Lower lobe of right lung (tissue), 2 donors: ENCODE results near the gene LRFN2. TPM values are rescaled to one million over a fixed set of nuclear protein-coding genes. Genes with fewer than 3 reads are reported as not detected.

Experiments used
- ATAC-seq, 2 donors: fragments of 200-7000 bp; cut with Tn5 transposase; one replicate each; pipeline ENCODE4 v1.9.1; 2020 to 2022; ENCODE audit warnings: mild to moderate bottlenecking in 2 of 2, moderate library complexity in 2 of 2
- DNase-seq: peaks from one replicate; pipeline ENCODE4 v3.0.0-alpha.2; 2020
- H3K27ac ChIP-seq: fragments of 200-600 bp; one replicate; pipeline ENCODE4 v1.8.0; 2022
- H3K27me3 ChIP-seq: fragments of 200-600 bp; one replicate; pipeline ENCODE4 v1.8.0; 2022; ENCODE audit warnings: low read depth
- H3K36me3 ChIP-seq: fragments of 200-600 bp; one replicate; pipeline ENCODE4 v1.8.0; 2022; ENCODE audit warnings: mild to moderate bottlenecking
- H3K4me1 ChIP-seq: fragments of 200-600 bp; one replicate; pipeline ENCODE4 v1.8.0; 2022
- H3K4me3 ChIP-seq: fragments of 200-600 bp; one replicate; pipeline ENCODE4 v1.8.0; 2022; ENCODE audit warnings: mild to moderate bottlenecking
- H3K9me3 ChIP-seq: fragments of 200-600 bp; one replicate; pipeline ENCODE4 v1.8.0; 2022
- intact Hi-C: fragments of 100-400 bp; cut with DNase I; formaldehyde crosslinking; loops from one replicate; pipeline ENCODE4 v1.11.0; 2022
- total RNA-seq: library from RNA; stranded (reverse); fragmentation: NEBNext Ultra II Directional; extraction: Animal tissue kit (Norgen Biotek cat#: 25700); gene quantifications from one replicate; pipeline ENCODE4 v1.2.1, GENCODE V29; 2021
- TF ChIP-seq, protein P1 (sequence below): fragments of 200-600 bp; IDR thresholded peaks from one replicate; pipeline ENCODE4 v1.8.0; 2022; ENCODE audit warnings: antibody characterized with exemption, mild to moderate bottlenecking
- donor health status: DM: no; HTN: yes; CAD: no; lungs with severe emphysema.

LRFN2 gene
- total RNA-seq, 1 donor from 2014 or later, result not detected

DNA sequence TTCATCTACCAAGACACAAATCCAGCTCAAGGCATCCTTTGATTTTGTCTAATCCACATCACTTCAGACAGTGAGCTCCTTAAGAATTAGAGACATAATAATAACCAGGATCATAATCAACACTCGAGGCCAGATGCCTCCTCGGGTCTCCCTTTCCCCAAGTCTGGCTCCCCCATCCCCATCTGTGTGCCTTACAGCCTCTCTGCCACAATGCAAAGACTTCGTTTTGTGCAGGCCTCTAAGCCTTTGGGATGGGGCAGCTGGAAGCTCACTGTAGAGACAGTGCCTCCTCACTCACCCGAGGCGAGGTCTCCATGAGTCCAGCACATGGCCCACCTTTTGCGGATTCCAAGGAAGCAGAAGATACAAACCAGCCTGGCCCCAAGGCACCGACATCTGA, 30.3 kb downstream of the LRFN2 start:
- Histone ChIP-seq H3K36me3 (no peaks in the 10 kb centered on the region), H3K27ac (no peak overlapping the region), H3K9me3 (no peaks in the 10 kb centered on the region), H3K27me3 (no peaks in the 10 kb centered on the region), H3K4me1 (no peaks in the 10 kb centered on the region), H3K4me3 (no peak overlapping the region)
- no peak for ATAC-seq
- TF ChIP-seq, protein P1, sequence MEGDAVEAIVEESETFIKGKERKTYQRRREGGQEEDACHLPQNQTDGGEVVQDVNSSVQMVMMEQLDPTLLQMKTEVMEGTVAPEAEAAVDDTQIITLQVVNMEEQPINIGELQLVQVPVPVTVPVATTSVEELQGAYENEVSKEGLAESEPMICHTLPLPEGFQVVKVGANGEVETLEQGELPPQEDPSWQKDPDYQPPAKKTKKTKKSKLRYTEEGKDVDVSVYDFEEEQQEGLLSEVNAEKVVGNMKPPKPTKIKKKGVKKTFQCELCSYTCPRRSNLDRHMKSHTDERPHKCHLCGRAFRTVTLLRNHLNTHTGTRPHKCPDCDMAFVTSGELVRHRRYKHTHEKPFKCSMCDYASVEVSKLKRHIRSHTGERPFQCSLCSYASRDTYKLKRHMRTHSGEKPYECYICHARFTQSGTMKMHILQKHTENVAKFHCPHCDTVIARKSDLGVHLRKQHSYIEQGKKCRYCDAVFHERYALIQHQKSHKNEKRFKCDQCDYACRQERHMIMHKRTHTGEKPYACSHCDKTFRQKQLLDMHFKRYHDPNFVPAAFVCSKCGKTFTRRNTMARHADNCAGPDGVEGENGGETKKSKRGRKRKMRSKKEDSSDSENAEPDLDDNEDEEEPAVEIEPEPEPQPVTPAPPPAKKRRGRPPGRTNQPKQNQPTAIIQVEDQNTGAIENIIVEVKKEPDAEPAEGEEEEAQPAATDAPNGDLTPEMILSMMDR, result no peak
- intact Hi-C loops, result no loop called here
- no peak for DNase-seq

DNA sequence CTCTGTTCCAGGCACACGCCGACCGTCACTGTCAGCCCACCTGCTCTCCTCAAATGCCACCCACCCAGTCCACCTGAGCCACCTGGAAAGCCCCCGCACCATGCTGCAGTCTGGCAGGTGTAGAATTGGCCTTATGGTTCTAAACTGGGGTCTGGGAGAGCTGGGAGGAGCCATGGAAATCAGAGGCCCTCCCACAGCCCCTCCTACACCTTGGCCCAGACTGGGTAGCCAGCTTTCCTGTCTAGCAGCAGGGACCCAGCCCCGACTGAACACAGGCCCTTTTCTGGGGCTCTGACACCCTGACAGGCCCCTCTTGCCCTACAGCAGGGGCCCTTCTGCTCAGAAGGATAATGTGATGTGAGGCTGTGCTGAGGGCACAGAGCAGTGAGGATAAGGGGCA, 31.1 kb downstream of the LRFN2 start:
- no peaks in the 10 kb centered on the region for H3K27me3 ChIP-seq
- no peak overlapping the region for H3K4me3 ChIP-seq
- ATAC-seq (no peak), DNase-seq (no peak)
- H3K9me3 ChIP-seq, result no peaks in the 10 kb centered on the region
- TF ChIP-seq, protein P1, result no peak
- H3K4me1 ChIP-seq, result no peaks in the 10 kb centered on the region
- H3K36me3 ChIP-seq, result no peaks in the 10 kb centered on the region
- intact Hi-C loops, result no loop called here
- H3K27ac ChIP-seq, result no peak overlapping the region

DNA sequence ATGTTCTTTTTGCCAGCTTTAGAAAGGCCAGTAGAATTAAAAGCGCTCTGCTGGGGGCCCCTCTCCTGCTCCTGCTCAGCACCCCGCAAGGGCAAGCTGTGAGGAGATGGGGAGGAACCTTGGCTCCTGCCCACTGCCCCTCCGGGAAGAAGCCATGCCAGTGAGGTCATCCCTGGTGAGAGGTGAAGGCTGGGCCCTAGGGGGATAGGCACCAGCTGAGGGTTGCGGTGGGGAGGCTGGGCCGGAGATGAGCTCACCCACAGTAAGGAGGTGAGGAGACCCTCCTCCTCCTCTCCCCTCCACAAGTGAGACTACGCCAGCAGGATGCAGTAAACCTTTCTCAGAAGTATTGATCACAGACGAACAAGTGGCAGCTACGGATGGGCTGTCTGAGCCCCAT, 32.1 kb downstream of the LRFN2 start:
- Histone ChIP-seq H3K9me3 (no peaks in the 10 kb centered on the region), H3K4me3 (no peak overlapping the region), H3K27me3 (no peaks in the 10 kb centered on the region), H3K36me3 (no peaks in the 10 kb centered on the region), H3K27ac (no peak overlapping the region), H3K4me1 (no peaks in the 10 kb centered on the region)
- DNase-seq, result no peak
- ATAC-seq, result no peak
- intact Hi-C loops, result no loop called here
- TF ChIP-seq, protein P1, result no peak

DNA sequence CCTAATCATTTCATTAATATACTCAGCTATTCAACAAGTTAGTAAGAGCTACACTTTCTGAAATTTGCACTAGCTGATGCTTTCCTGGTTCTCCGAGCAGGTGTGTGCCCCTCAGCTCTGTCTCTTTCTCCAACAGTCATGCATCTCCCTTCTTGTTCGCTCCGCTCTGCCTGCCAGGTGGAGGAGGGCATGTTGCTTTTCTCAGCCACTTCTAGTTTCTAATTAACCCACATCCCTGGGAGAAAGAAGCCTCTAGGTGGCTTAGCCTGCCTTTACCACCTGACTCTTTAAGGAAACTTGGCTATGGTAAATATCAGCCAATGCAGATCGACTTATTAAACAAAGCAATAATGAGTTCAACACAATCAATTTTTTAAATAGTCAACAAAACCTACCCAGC, 34.2 kb downstream of the LRFN2 start:
- Histone ChIP-seq H3K4me1 (no peaks in the 10 kb centered on the region), H3K27ac (no peak overlapping the region), H3K4me3 (no peak overlapping the region), H3K36me3 (no peaks in the 10 kb centered on the region), H3K9me3 (no peaks in the 10 kb centered on the region), H3K27me3 (no peaks in the 10 kb centered on the region)
- TF ChIP-seq, protein P1, result no peak
- DNase-seq (no peak), ATAC-seq (no peak)
- intact Hi-C loops, result no loop called here

DNA sequence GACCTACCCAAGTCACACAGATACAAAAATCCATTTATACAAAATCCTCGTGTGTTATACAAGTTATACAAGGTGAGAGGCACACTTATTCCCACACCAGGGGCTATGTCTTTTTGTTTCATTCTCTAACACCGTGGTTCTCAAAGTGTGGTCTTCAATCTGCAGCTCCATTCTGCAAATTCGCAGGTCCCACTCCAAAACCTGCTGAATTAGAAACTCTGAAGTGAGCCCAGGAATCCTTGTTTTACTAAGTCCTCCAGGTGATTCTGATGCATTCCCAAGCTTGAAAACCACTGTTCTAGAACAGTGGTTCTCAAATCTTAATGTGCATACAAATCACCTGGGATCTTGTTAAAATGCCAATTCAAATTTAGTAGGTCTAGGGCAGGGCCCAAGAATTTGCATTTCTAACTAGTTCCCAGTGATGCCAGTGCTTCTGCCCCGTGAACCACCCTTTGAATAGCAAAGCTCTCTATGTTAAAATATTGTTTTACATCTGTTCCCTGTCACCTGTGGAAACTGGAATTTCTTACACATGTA, 35.1 kb downstream of the LRFN2 start:
- H3K9me3 ChIP-seq, result no peaks in the 10 kb centered on the region
- intact Hi-C loops, result no loop called here
- DNase-seq (no peak), ATAC-seq (no peak)
- TF ChIP-seq, protein P1, result no peak
- no peak overlapping the region for H3K4me3 ChIP-seq
- no peaks in the 10 kb centered on the region for H3K4me1 ChIP-seq
- no peaks in the 10 kb centered on the region for H3K27me3 ChIP-seq
- H3K36me3 ChIP-seq, result no peaks in the 10 kb centered on the region
- no peak overlapping the region for H3K27ac ChIP-seq
